DOHH2 (cell line): ENCODE data around the gene KCNA3.

Experiments
- H3F3A ChIP-seq: fragments of 200-600 bp; sonication (generic), shearing (Covaris generic); 2 replicates; pipeline ENCODE4 v1.6.0; 2016; ENCODE audit warnings: antibody characterized with exemption, mild to moderate bottlenecking; ENCODE audit not compliant: control insufficient read depth, insufficient read depth
- H3K27ac ChIP-seq: fragments of 200-600 bp; sonication (generic); 2 replicates; pipeline ENCODE4 v1.5.1; 2014; ENCODE audit warnings: low read depth, mild to moderate bottlenecking, low read length, moderate library complexity
- H3K27me3 ChIP-seq: fragments of 200-600 bp; sonication (generic); 2 replicates; pipeline ENCODE4 v1.6.1; 2014; ENCODE audit warnings: mild to moderate bottlenecking, low read length, mixed read lengths; ENCODE audit not compliant: control insufficient read depth
- H3K36me3 ChIP-seq: fragments of 200-600 bp; sonication (generic); 2 replicates; pipeline ENCODE4 v1.6.1; 2014; ENCODE audit warnings: mild to moderate bottlenecking, low read length, moderate library complexity, mixed read lengths; ENCODE audit not compliant: control insufficient read depth
- H3K4me1 ChIP-seq: fragments of 200-600 bp; sonication (generic); 2 replicates; pipeline ENCODE4 v1.6.1; 2014; ENCODE audit warnings: mild to moderate bottlenecking, low read length, mixed read lengths; ENCODE audit not compliant: control insufficient read depth
- H3K4me2 ChIP-seq: fragments of 200-600 bp; sonication (generic); 2 replicates; pipeline ENCODE4 v1.6.0; 2014; ENCODE audit warnings: mild to moderate bottlenecking, low read length, moderate library complexity
- H3K4me3 ChIP-seq: fragments of 200-600 bp; sonication (generic); 2 replicates; pipeline ENCODE4 v1.5.1; 2014; ENCODE audit warnings: mild to moderate bottlenecking, low read length, mixed read lengths
- H3K79me2 ChIP-seq: fragments of 200-600 bp; sonication (generic); 2 replicates; pipeline ENCODE4 v1.6.1; 2014; ENCODE audit warnings: mild to moderate bottlenecking, low read length, mixed read lengths; ENCODE audit not compliant: control insufficient read depth
- H3K9me2 ChIP-seq: fragments of 200-600 bp; sonication (generic); replicated peaks from 2 replicates; pipeline ENCODE4 v1.6.1; 2014; ENCODE audit warnings: mild to moderate bottlenecking, low read length, mixed read lengths; ENCODE audit not compliant: control insufficient read depth
- H3K9me3 ChIP-seq: fragments of 200-600 bp; sonication (generic); 2 replicates; pipeline ENCODE4 v1.6.1; 2014; ENCODE audit warnings: antibody characterized with exemption, low read length, mixed read lengths; ENCODE audit not compliant: control insufficient read depth, insufficient read depth
- H4K20me1 ChIP-seq: fragments of 200-600 bp; sonication (generic); 2 replicates; pipeline ENCODE4 v1.6.0; 2014; ENCODE audit warnings: low read depth, mild to moderate bottlenecking, antibody characterized with exemption, low read length, moderate library complexity; ENCODE audit not compliant: control insufficient read depth, insufficient read depth
- CTCF ChIP-seq: fragments of 200-600 bp; sonication (generic); IDR thresholded peaks from one replicate; pipeline ENCODE4 v1.5.1; 2014; ENCODE audit warnings: antibody characterized with exemption, mild to moderate bottlenecking, low read depth, low read length; ENCODE audit not compliant: poor library complexity, severe bottlenecking
- EZH2phosphoT487 ChIP-seq: fragments of 200-600 bp; sonication (generic); IDR thresholded peaks from 2 replicates; pipeline ENCODE4 v1.6.1; 2017; ENCODE audit warnings: borderline replicate concordance, mild to moderate bottlenecking, antibody characterized with exemption, low read length, moderate library complexity, mixed read lengths

Gene KCNA3

GRCh38 chr1:110657351-110657750, 17.4 kb downstream of the KCNA3 start:
- 0 out of 2 replicates have a peak, but pooled peaks cover 2% of the 10 kb centered on the region for H3K4me1 ChIP-seq
- H3F3A ChIP-seq = no peaks in the 10 kb centered on the region
- no peak overlapping the region for H3K27ac ChIP-seq
- H3K9me3 ChIP-seq = no peaks in the 10 kb centered on the region
- H3K27me3 ChIP-seq = no peaks in the 10 kb centered on the region
- H3K79me2 ChIP-seq = no peaks in the 10 kb centered on the region
- no peaks in the 10 kb centered on the region for H4K20me1 ChIP-seq
- no peak overlapping the region for H3K4me2 ChIP-seq
- no peaks in the 10 kb centered on the region for H3K36me3 ChIP-seq
- TF ChIP-seq EZH2phosphoT487 (no peak), CTCF (no peak)
- no peak overlapping the region for H3K4me3 ChIP-seq
- H3K9me2 ChIP-seq = no peaks in the 10 kb centered on the region

GRCh38 chr1:110650609-110651008, 24.1 kb downstream of the KCNA3 start:
- TF ChIP-seq CTCF = no peak
- TF ChIP-seq EZH2phosphoT487 = no peak
- no peaks in the 10 kb centered on the region for H3K79me2 ChIP-seq
- no peaks in the 10 kb centered on the region for H4K20me1 ChIP-seq
- no peaks in the 10 kb centered on the region for H3F3A ChIP-seq
- H3K36me3 ChIP-seq = no peaks in the 10 kb centered on the region
- no peak overlapping the region for H3K4me3 ChIP-seq
- no peak overlapping the region for H3K4me2 ChIP-seq
- peaks cover 12% of the 10 kb centered on the region for H3K4me1 ChIP-seq
- H3K9me2 ChIP-seq = no peaks in the 10 kb centered on the region
- no peaks in the 10 kb centered on the region for H3K9me3 ChIP-seq
- no peak overlapping the region for H3K27ac ChIP-seq
- H3K27me3 ChIP-seq = no peaks in the 10 kb centered on the region

- Histone ChIP-seq H3K36me3 (no peaks in the 10 kb centered on the region), H3K9me2 (no peaks in the 10 kb centered on the region), H3K4me1 (peaks cover 22% of the 10 kb centered on the region), H3K4me2 (no peak overlapping the region), H3K4me3 (no peak overlapping the region), H3K79me2 (no peaks in the 10 kb centered on the region), H3K27ac (no peak overlapping the region), H3K27me3 (no peaks in the 10 kb centered on the region), H4K20me1 (no peaks in the 10 kb centered on the region), H3F3A (no peaks in the 10 kb centered on the region), H3K9me3 (no peaks in the 10 kb centered on the region)
- no peak for TF ChIP-seq CTCF
Measured at GRCh38 chr1:110648417-110648816, 26.3 kb downstream of the KCNA3 start.
